ENCODE data around the gene C1D.
"Not testable (repeated sequence)": the region's sequence is repeated elsewhere in the genome, so short reads cannot be mapped to it uniquely, and the experiment has no call there.

Gene C1D

DNA sequence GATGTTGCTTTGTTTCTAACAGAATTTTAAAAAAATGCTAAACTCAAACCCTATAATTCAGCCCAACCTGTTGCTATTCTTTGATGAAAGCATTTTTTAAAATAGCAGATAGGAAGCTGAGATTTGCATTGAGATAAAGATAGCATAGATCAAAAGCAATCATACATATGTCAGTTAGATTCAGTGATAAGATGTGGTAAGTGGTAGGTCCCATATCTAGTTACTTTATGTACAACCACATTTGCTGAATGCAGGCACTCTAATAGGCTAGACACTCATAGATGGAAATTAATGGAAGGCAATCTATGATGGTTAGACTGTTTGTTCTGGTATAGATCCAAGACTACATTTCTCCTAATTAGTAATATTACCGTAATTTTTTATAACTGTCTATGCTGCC lies 27.2 kb upstream of the C1D start:
- DNase-seq (ENCODE audit: low read depth) = no peak
- TF ChIP-seq, protein P1, sequence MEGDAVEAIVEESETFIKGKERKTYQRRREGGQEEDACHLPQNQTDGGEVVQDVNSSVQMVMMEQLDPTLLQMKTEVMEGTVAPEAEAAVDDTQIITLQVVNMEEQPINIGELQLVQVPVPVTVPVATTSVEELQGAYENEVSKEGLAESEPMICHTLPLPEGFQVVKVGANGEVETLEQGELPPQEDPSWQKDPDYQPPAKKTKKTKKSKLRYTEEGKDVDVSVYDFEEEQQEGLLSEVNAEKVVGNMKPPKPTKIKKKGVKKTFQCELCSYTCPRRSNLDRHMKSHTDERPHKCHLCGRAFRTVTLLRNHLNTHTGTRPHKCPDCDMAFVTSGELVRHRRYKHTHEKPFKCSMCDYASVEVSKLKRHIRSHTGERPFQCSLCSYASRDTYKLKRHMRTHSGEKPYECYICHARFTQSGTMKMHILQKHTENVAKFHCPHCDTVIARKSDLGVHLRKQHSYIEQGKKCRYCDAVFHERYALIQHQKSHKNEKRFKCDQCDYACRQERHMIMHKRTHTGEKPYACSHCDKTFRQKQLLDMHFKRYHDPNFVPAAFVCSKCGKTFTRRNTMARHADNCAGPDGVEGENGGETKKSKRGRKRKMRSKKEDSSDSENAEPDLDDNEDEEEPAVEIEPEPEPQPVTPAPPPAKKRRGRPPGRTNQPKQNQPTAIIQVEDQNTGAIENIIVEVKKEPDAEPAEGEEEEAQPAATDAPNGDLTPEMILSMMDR (conservative IDR thresholded peaks at IDR 0.05; ENCODE audit: low read depth, low read length) = no peak
- no peak overlapping the region for H3K4me3 ChIP-seq (ENCODE audit: low read length)

DNA sequence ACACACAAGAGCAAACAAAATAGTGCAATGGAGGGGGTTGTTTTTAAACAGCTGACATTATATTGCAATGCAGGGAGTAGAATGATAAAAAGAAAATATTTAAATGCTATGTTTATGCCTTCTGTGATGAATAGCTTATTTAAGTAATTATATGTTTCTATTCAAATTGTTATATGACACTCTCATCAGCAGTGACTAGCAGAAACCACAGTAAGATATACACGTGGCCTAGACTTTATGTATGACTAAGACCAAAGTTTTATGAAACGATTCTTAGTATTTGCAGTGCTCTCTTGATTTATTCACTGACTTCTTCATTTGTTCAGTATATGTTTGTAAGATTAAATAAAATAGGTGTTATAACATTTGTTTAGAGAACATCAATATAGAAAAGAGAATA lies 26.1 kb upstream of the C1D start:
- TF ChIP-seq, protein P1 (conservative IDR thresholded peaks at IDR 0.05; ENCODE audit: low read depth, low read length) = no peak
- no peak for DNase-seq (ENCODE audit: low read depth)
- no peak overlapping the region for H3K4me3 ChIP-seq (ENCODE audit: low read length)

DNA sequence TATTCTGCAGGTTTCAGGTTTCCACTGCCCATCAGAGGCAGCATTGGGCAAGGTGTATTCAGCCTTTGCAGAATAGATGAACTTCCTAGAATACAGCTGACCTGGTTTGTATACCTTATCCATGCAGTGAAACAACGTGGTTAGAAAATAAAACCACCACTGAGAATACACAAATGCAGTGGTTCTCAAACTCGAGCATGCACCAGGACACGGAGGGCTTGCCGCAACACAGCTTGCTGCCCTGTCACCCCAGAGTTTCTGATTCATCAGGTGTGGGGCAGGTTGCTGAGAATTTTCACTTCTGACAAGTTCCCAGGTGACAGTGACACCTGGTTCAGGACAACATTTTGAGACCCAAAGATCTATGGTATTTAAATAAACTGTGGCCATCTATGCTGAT lies 23.4 kb upstream of the C1D start:
- TF ChIP-seq, protein P1 (conservative IDR thresholded peaks at IDR 0.05; ENCODE audit: low read depth, low read length) = no peak

GRCh38 chr2:68083346-68083745 lies 20.5 kb upstream of the C1D start:
- no peak overlapping the region for H3K4me3 ChIP-seq (ENCODE audit: low read length)
- TF ChIP-seq, protein P1 (conservative IDR thresholded peaks at IDR 0.05; ENCODE audit: low read depth, low read length) = no peak
- no peak for DNase-seq (ENCODE audit: low read depth)

More for the DNA sequence above, 23.4 kb upstream of the C1D start:
- no peak overlapping the region for H3K4me3 ChIP-seq (ENCODE audit: low read length)
- no peak for DNase-seq (ENCODE audit: low read depth)

DNA sequence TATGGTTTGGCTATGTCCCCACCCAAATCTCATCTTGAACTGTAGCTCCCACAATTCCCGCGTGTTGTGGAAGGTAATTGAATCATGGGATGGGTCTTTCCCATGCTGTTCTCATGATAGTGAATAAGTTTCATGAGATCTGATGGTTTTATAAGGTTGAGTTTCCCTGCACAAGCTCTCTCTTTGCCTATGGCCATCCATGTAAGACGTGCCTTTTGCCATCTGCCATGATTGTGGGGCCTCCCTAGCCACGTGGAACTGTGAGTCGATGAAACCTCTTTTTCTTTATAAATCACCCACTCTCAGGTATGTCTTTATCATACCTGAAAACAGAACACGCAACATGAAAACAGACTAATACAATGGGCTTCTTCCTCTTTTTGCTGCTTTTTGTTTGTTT lies 11.2 kb upstream of the C1D start:
- no peak overlapping the region for H3K4me3 ChIP-seq (ENCODE audit: low read length)
- TF ChIP-seq, protein P1 (conservative IDR thresholded peaks at IDR 0.05; ENCODE audit: low read depth, low read length) = no peak
- DNase-seq (ENCODE audit: low read depth) = no peak

DNA sequence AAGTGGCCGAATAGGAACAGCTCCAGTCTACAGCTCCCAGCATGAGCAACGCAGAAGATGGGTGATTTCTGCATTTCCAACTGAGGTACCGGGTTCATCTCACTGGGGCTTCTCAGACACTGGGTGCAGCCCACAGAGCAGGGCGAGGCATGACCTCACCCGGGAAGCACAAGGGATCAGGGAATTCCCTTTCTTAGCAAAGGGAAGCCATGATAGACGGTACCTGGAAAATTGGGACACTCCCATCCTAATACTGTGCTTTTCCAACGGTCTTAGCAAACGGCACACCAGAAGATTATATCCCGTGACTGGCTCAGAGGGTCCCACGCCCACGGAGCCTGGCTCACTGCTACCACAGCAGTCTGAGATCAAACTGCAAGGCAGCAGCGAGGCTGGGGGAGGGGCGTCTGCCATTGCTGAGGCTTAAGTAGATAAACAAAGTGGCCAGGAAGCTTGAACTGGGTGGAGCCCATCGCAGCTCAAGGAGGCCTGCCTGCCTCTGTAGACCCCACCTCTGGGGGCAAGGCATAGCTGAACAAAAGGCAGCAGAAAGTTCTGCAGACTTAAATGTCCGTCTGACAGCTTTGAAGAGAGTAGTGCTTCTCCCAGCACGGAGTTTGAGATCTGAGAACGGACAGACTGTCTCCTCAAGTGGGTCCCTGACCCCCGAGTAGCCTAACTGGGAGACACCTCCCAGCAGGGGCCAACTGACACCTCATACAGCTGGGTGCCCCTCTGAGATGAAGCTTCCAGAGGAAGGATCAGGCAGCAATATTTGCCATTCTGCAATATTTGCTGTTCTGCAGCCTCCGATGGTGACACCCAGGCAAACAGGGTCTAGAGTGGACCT lies 1.2 kb upstream of the C1D start:
- not testable (repeated sequence) for DNase-seq (ENCODE audit: low read depth)
- H3K4me3 ChIP-seq (ENCODE audit: low read length) = peak overlapping the region; percentile 66

GRCh38 chr2:68060652-68061051 lies 2.2 kb downstream of the C1D start:
- TF ChIP-seq, protein P1 (conservative IDR thresholded peaks at IDR 0.05; ENCODE audit: low read depth, low read length) = no peak
- no peak overlapping the region for H3K4me3 ChIP-seq (ENCODE audit: low read length)
- no peak for DNase-seq (ENCODE audit: low read depth)
